ENCODE measurements around the gene NEGR1. TPM values are rescaled to one million over a fixed set of nuclear protein-coding genes. Genes with fewer than 3 reads are reported as not detected.

Gene NEGR1
- total RNA-seq, 1 experiment from 2014 or later, result 4.1 TPM

- peak; percentile 22 for DNase-seq (ENCODE audit: unreplicated experiment)
- no peak overlapping the region for H3K4me3 Mint-ChIP-seq (ENCODE audit: unreplicated experiment)
- no peaks in the 10 kb centered on the region for H3K36me3 Mint-ChIP-seq (ENCODE audit: insufficient read depth, unreplicated experiment)
- no peaks in the 10 kb centered on the region for H3K9me3 Mint-ChIP-seq (ENCODE audit: unreplicated experiment)
- ChIA-PET POLR2A (no interaction called here), CTCF (interaction anchor here (1.4 to 2.7 kb wide), 2 partner anchors 29 to 445 kb away, joined by 5 to 10 read pairs; no protein-coding TSS in a partner anchor)
- BruUV-seq (replicated peaks), result no TSS peak
- H3K27me3 Mint-ChIP-seq (ENCODE audit: insufficient read depth, unreplicated experiment), result no peaks in the 10 kb centered on the region
- intact Hi-C loops (cut with micrococcal nuclease), result loop anchor here (5.0 kb wide), 1 partner anchor 689 kb away; the partner anchor contains the start of gene NEGR1
- H3K27ac Mint-ChIP-seq (ENCODE audit: low read depth, unreplicated experiment), result no peak overlapping the region
- no peaks in the 10 kb centered on the region for H3K4me1 Mint-ChIP-seq (ENCODE audit: insufficient read depth, unreplicated experiment)
- TF ChIP-seq, protein P1, sequence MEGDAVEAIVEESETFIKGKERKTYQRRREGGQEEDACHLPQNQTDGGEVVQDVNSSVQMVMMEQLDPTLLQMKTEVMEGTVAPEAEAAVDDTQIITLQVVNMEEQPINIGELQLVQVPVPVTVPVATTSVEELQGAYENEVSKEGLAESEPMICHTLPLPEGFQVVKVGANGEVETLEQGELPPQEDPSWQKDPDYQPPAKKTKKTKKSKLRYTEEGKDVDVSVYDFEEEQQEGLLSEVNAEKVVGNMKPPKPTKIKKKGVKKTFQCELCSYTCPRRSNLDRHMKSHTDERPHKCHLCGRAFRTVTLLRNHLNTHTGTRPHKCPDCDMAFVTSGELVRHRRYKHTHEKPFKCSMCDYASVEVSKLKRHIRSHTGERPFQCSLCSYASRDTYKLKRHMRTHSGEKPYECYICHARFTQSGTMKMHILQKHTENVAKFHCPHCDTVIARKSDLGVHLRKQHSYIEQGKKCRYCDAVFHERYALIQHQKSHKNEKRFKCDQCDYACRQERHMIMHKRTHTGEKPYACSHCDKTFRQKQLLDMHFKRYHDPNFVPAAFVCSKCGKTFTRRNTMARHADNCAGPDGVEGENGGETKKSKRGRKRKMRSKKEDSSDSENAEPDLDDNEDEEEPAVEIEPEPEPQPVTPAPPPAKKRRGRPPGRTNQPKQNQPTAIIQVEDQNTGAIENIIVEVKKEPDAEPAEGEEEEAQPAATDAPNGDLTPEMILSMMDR (IDR thresholded peaks at IDR 0.05; ENCODE audit: unreplicated experiment), result peak; percentile 21
Observed at GRCh38 chr1:71593523-71593922, 688.8 kb downstream of the NEGR1 start.

GRCh38 chr1:71592646-71593274 is 689.6 kb downstream of the NEGR1 start:
- H3K27me3 Mint-ChIP-seq (ENCODE audit: insufficient read depth, unreplicated experiment), result no peaks in the 10 kb centered on the region
- no peak overlapping the region for H3K27ac Mint-ChIP-seq (ENCODE audit: low read depth, unreplicated experiment)
- CTCF ChIA-PET, result interaction anchor here (0.7 to 2.7 kb wide), 3 partner anchors 30 to 446 kb away, joined by 3 to 10 read pairs (median 5); no protein-coding TSS in a partner anchor
- intact Hi-C loops (cut with micrococcal nuclease), result loop anchor here (5.0 kb wide), 1 partner anchor 690 kb away; the partner anchor contains the start of gene NEGR1
- POLR2A ChIA-PET, result no interaction called here
- H3K36me3 Mint-ChIP-seq (ENCODE audit: insufficient read depth, unreplicated experiment), result no peaks in the 10 kb centered on the region
- H3K4me1 Mint-ChIP-seq (ENCODE audit: insufficient read depth, unreplicated experiment), result no peaks in the 10 kb centered on the region
- no TSS peak for BruUV-seq (replicated peaks)
- DNase-seq (ENCODE audit: unreplicated experiment), result no peak
- H3K4me3 Mint-ChIP-seq (ENCODE audit: unreplicated experiment), result no peak overlapping the region
- no peaks in the 10 kb centered on the region for H3K9me3 Mint-ChIP-seq (ENCODE audit: unreplicated experiment)
- TF ChIP-seq, protein P1 (IDR thresholded peaks at IDR 0.05; ENCODE audit: unreplicated experiment), result no peak

DNA sequence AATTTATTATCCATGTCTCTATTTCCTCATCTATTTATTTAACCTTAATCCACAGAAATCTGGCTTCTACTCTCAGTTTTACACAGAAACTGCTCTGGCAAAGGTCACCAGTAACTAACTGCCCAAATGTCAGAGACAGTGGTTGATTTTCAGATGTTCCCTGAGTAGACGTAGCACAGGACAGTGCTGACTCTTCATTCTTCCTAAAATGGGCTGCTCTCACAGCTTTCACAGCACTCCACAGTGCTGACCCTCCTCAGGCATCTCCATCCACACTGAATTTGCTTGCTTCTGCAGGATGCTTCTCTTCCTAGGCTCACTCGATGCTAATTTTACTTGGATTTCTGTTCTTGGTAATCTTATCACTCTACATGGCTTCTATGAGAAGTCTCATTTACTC is 693.3 kb downstream of the NEGR1 start:
- CTCF ChIA-PET, result interaction anchor here (1.0 to 3.5 kb wide), 5 partner anchors 14 to 589 kb away, joined by 3 to 11 read pairs (median 3); no protein-coding TSS in a partner anchor
- TF ChIP-seq, protein P1 (IDR thresholded peaks at IDR 0.05; ENCODE audit: unreplicated experiment), result no peak
- intact Hi-C loops (cut with micrococcal nuclease), result loop anchor here (5.0 to 10.0 kb wide), 2 partner anchors 494 to 598 kb away; no protein-coding TSS in a partner anchor

DNA sequence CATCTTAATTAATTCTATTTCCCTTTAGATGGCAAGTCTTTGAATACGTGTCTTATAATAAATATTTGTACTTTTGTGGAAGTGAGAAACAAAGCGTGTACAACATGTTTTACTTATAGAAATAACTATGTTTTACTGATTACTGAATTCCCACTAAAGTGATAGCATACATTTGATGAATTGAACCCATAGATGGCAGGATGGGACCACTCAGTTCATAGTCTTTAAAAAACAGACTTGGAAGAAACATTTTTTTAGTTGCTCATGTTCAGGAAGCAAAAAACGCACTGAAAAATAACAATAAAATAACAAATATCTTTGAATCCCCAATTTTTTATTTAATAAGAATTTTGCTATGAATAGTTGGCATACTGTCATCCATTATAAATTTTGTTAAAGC is 694.4 kb downstream of the NEGR1 start:
- intact Hi-C loops (cut with micrococcal nuclease), result loop anchor here (1.0 to 10.0 kb wide), 3 partner anchors 449 to 599 kb away; no protein-coding TSS in a partner anchor
- no TSS peak for BruUV-seq (replicated peaks)
- DNase-seq (ENCODE audit: unreplicated experiment), result peak; percentile 29

More for the DNA sequence above, 693.3 kb downstream of the NEGR1 start:
- POLR2A ChIA-PET, result no interaction called here
- no peaks in the 10 kb centered on the region for H3K36me3 Mint-ChIP-seq (ENCODE audit: insufficient read depth, unreplicated experiment)
- H3K9me3 Mint-ChIP-seq (ENCODE audit: unreplicated experiment), result no peaks in the 10 kb centered on the region
- H3K4me1 Mint-ChIP-seq (ENCODE audit: insufficient read depth, unreplicated experiment), result no peaks in the 10 kb centered on the region
- no TSS peak for BruUV-seq (replicated peaks)
- no peak overlapping the region for H3K27ac Mint-ChIP-seq (ENCODE audit: low read depth, unreplicated experiment)
- no peak for DNase-seq (ENCODE audit: unreplicated experiment)
- H3K4me3 Mint-ChIP-seq (ENCODE audit: unreplicated experiment), result no peak overlapping the region
- H3K27me3 Mint-ChIP-seq (ENCODE audit: insufficient read depth, unreplicated experiment), result no peaks in the 10 kb centered on the region

More for the DNA sequence above, 694.4 kb downstream of the NEGR1 start:
- Mint-ChIP-seq H3K27me3 (ENCODE audit: insufficient read depth, unreplicated experiment) (no peaks in the 10 kb centered on the region), H3K9me3 (ENCODE audit: unreplicated experiment) (no peaks in the 10 kb centered on the region), H3K4me1 (ENCODE audit: insufficient read depth, unreplicated experiment) (no peaks in the 10 kb centered on the region), H3K36me3 (ENCODE audit: insufficient read depth, unreplicated experiment) (no peaks in the 10 kb centered on the region), H3K27ac (ENCODE audit: low read depth, unreplicated experiment) (no peak overlapping the region), H3K4me3 (ENCODE audit: unreplicated experiment) (no peak overlapping the region)
- ChIA-PET POLR2A (no interaction called here), CTCF (interaction anchor here (0.6 to 3.5 kb wide), 6 partner anchors 13 to 591 kb away, joined by 3 to 11 read pairs (median 5); no protein-coding TSS in a partner anchor)
- TF ChIP-seq, protein P1 (IDR thresholded peaks at IDR 0.05; ENCODE audit: unreplicated experiment), result peak; percentile 53
